T-helper 17 cell (primary cell): ENCODE measurements around the gene GLYATL1. TPM values are rescaled to one million over a fixed set of nuclear protein-coding genes. Genes with fewer than 3 reads are reported as not detected.

Experiments
- ATAC-seq: fragments of 150-1000 bp; cut with Tn5 transposase; 2 replicates; pipeline ENCODE4 v1.10.0; 2021; ENCODE audit warnings: mild to moderate bottlenecking, moderate library complexity
- DNase-seq, 3 donors: peaks; one replicate each; pipeline versions ENCODE4 v3.0.0 to v3.0.0-alpha.2; 2020 to 2021
- H3K9me3 ChIP-seq: one replicate; pipeline ENCODE4 v1.7.0; 2013; ENCODE audit warnings: low read length, mild to moderate bottlenecking; ENCODE audit not compliant: control insufficient read depth, poor library complexity, severe bottlenecking
- H3K27ac Mint-ChIP-seq: one replicate; pipeline ENCODE4 v1.8.0; 2022; ENCODE audit warnings: mild to moderate bottlenecking, moderate library complexity, mixed read lengths
- H3K27me3 Mint-ChIP-seq: one replicate; pipeline ENCODE4 v1.8.0; 2022; ENCODE audit warnings: mixed read lengths
- H3K36me3 Mint-ChIP-seq: one replicate; pipeline ENCODE4 v1.8.0; 2022; ENCODE audit warnings: low read depth, mixed read lengths
- H3K4me1 Mint-ChIP-seq: one replicate; pipeline ENCODE4 v1.8.0; 2022; ENCODE audit warnings: mild to moderate bottlenecking, mixed read lengths
- H3K4me3 Mint-ChIP-seq: one replicate; pipeline ENCODE4 v1.8.0; 2022; ENCODE audit warnings: mild to moderate bottlenecking, moderate library complexity, mixed read lengths
- total RNA-seq, 4 donors: library from RNA in 2 of 4; stranded (reverse) in 2 of 4; gene quantifications; one replicate each; pipeline ENCODE4 v1.2.3 and lab custom pipeline; 2022 to 2026

Gene GLYATL1
- total RNA-seq, 2 donors from 2014 or later, result not detected

DNA sequence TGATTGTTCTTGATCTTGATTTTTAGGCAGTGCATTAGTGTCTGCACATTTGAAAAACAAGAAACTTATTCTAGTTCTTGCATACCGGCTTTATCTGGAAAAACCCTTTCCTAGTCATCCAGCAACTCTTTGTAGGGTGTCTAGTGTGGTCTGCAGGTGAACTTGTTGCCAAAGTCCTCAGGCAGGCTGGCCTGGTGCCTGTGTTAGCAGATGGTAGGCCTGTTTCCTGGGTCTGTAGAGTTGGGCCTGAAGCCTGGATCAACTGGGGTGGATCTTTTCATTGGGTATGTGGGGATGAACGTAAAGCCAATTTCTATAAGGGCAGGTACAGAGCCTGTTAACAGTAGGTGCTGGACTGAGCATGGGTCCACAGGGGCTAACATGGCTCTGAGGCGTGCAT lies 5.6 kb upstream of the GLYATL1 start:
- no peaks in the 10 kb centered on the region for H3K4me1 Mint-ChIP-seq
- H3K9me3 ChIP-seq, result no peaks in the 10 kb centered on the region
- peaks cover 41% of the 10 kb centered on the region for H3K27me3 Mint-ChIP-seq
- ATAC-seq (no peak), DNase-seq (no peak)
- H3K36me3 Mint-ChIP-seq, result no peaks in the 10 kb centered on the region
- H3K27ac Mint-ChIP-seq, result no peak overlapping the region
- no peak overlapping the region for H3K4me3 Mint-ChIP-seq

DNA sequence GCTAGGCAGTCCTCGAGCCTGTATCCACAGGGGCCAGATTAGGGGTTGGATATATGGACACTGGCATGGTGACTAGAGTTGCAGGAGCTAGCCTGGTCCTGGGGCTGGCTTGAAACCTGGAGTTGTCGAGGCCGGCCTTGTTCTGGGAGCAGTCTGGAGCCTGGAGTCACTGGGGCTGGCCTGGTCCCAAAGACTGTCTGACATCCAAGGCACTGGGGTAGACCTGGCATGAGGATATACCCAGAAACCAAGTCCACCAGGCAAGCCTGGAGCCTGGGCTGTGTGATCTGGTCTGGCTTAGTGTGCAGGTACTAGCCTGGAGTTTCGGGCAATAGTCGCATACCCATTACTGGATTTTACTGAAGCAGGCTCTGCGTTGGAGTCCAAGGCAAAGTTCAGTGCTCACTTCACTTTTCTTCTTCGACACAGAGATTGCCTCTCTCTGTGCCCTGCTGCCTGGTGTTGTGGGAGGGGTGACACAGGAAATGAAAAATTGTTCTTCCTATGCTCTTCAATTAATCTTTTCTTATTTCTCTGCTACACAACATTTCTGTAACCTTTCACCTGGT lies 4.3 kb upstream of the GLYATL1 start:
- no peaks in the 10 kb centered on the region for H3K9me3 ChIP-seq
- no peak for DNase-seq

GRCh38 chr11:58938398-58938797 lies 890 bp upstream of the GLYATL1 start:
- H3K36me3 Mint-ChIP-seq, result no peaks in the 10 kb centered on the region
- H3K4me1 Mint-ChIP-seq, result no peaks in the 10 kb centered on the region
- no peak overlapping the region for H3K27ac Mint-ChIP-seq
- H3K27me3 Mint-ChIP-seq, result peaks cover 40% of the 10 kb centered on the region
- no peak overlapping the region for H3K4me3 Mint-ChIP-seq
- no peak for DNase-seq
- H3K9me3 ChIP-seq, result no peaks in the 10 kb centered on the region
- no peak for ATAC-seq

More for the DNA sequence above, 4.3 kb upstream of the GLYATL1 start:
- Mint-ChIP-seq H3K4me3 (no peak overlapping the region), H3K4me1 (no peaks in the 10 kb centered on the region), H3K27ac (no peak overlapping the region), H3K27me3 (peaks cover 38% of the 10 kb centered on the region), H3K36me3 (no peaks in the 10 kb centered on the region)
- no peak for ATAC-seq

DNA sequence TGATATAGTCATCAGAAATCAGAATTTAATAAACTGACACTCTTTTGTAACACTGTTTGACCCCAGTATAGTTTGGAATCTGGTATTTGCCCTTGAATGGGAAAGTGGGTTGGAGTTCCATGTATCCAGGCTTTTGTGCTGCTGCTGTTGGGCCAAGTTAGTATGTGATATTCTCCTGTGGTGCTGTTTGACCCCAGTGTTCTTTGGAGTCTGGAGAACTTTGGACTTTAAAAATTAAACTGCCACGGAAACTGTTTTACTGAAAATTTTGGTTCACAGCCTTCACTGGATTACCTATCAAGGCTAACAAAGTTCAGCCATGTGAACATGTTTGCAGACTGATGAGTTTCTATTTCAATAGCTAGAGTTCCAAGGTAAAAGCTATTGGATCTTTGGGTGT lies 740 bp downstream of the GLYATL1 start:
- Mint-ChIP-seq H3K4me3 (no peak overlapping the region), H3K36me3 (no peaks in the 10 kb centered on the region), H3K27me3 (peaks cover 41% of the 10 kb centered on the region), H3K27ac (no peak overlapping the region), H3K4me1 (no peaks in the 10 kb centered on the region)
- DNase-seq, result no peak
- no peaks in the 10 kb centered on the region for H3K9me3 ChIP-seq
- ATAC-seq, result no peak

DNA sequence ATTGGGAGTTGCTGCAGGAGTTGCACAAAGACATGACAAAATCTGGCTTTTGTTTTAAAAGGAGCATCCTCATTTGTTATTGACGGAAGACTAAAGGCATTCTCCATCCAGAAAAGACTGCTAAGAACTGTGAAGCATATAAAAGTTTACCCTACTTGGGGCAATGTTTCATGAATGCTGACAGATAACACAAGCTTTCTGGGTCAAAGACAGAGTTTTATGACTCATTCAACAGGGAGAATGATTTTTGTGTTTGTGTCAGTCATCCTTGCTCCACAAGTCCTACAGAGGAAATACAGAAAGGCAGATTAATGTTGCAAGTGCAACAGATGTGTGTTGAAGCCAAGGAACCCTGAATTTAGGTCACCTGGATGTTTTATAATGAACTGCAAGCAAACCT lies 2.5 kb downstream of the GLYATL1 start:
- Mint-ChIP-seq H3K36me3 (no peaks in the 10 kb centered on the region), H3K27ac (no peak overlapping the region)
- no peak for ATAC-seq

GRCh38 chr11:58945663-58946062 lies 6.4 kb downstream of the GLYATL1 start:
- Mint-ChIP-seq H3K27ac (no peak overlapping the region), H3K4me1 (no peaks in the 10 kb centered on the region), H3K36me3 (no peaks in the 10 kb centered on the region), H3K27me3 (peaks cover 45% of the 10 kb centered on the region), H3K4me3 (no peak overlapping the region)
- ATAC-seq, result no peak
- H3K9me3 ChIP-seq, result no peaks in the 10 kb centered on the region
- DNase-seq, result no peak

More for the DNA sequence above, 2.5 kb downstream of the GLYATL1 start:
- H3K27me3 Mint-ChIP-seq, result peaks cover 41% of the 10 kb centered on the region
- no peak overlapping the region for H3K4me3 Mint-ChIP-seq
- H3K9me3 ChIP-seq, result no peaks in the 10 kb centered on the region
- no peak for DNase-seq
- H3K4me1 Mint-ChIP-seq, result no peaks in the 10 kb centered on the region

GRCh38 chr11:58949184-58949583 lies 9.9 kb downstream of the GLYATL1 start:
- Mint-ChIP-seq H3K4me1 (no peaks in the 10 kb centered on the region), H3K4me3 (no peak overlapping the region), H3K27ac (no peak overlapping the region), H3K36me3 (peaks cover 6% of the 10 kb centered on the region), H3K27me3 (peaks cover 40% of the 10 kb centered on the region)
- ATAC-seq (no peak), DNase-seq (no peak)
- no peaks in the 10 kb centered on the region for H3K9me3 ChIP-seq

- DNase-seq (no peak), ATAC-seq (no peak)
- peaks cover 9% of the 10 kb centered on the region for H3K36me3 Mint-ChIP-seq
- peaks cover 62% of the 10 kb centered on the region for H3K27me3 Mint-ChIP-seq
- H3K27ac Mint-ChIP-seq, result no peak overlapping the region
- no peaks in the 10 kb centered on the region for H3K9me3 ChIP-seq
- no peaks in the 10 kb centered on the region for H3K4me1 Mint-ChIP-seq
- no peak overlapping the region for H3K4me3 Mint-ChIP-seq
Observed at GRCh38 chr11:58957922-58958321, 18.6 kb downstream of the GLYATL1 start.

GRCh38 chr11:58958500-58958899 lies 19.2 kb downstream of the GLYATL1 start:
- peaks cover 7% of the 10 kb centered on the region for H3K36me3 Mint-ChIP-seq
- H3K27me3 Mint-ChIP-seq, result peaks cover 63% of the 10 kb centered on the region
- no peak overlapping the region for H3K4me3 Mint-ChIP-seq
- DNase-seq (peak in 1 of 3 donors; percentile 6), ATAC-seq (no peak)
- no peak overlapping the region for H3K27ac Mint-ChIP-seq
- H3K4me1 Mint-ChIP-seq, result no peaks in the 10 kb centered on the region
- H3K9me3 ChIP-seq, result no peaks in the 10 kb centered on the region

DNA sequence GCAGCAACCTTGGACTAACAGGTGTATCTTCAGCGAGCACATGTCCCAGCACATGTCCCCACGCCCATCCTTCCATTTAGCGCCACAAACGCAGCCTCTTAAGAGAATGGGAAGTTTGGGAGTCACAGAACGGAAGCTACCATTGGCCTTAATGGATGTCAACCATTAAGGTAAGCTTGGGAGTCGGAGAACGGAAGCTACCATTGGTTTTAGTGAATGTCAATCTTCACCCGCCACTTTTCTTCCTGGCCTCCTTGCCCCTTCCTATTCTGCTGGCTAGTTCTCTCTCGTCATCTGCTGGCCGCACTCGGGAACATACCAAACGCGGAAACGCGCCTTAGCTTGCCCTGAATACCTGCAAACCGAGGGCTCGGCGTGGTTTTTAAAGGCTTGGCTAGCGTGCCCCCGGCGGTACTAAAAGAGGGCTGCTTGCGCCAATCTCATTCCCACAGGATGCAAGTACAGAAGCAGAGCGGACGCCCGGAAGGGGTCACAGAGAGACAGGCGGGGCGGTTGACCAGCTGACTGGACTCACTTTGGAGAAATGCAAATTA lies 24.3 kb downstream of the GLYATL1 start:
- Mint-ChIP-seq H3K27ac (peak overlapping the region; percentile 66), H3K27me3 (peaks cover 59% of the 10 kb centered on the region), H3K4me3 (no peak overlapping the region), H3K36me3 (peaks cover 2% of the 10 kb centered on the region), H3K4me1 (no peaks in the 10 kb centered on the region)
- ATAC-seq (no peak), DNase-seq (no peak)
- H3K9me3 ChIP-seq, result no peaks in the 10 kb centered on the region

- Mint-ChIP-seq H3K27ac (no peak overlapping the region), H3K27me3 (peaks cover 59% of the 10 kb centered on the region), H3K4me1 (no peaks in the 10 kb centered on the region), H3K36me3 (peaks cover 2% of the 10 kb centered on the region), H3K4me3 (no peak overlapping the region)
- ATAC-seq, result no peak
- H3K9me3 ChIP-seq, result no peaks in the 10 kb centered on the region
- no peak for DNase-seq
Observed at GRCh38 chr11:58965246-58965985, 26.1 kb downstream of the GLYATL1 start.

DNA sequence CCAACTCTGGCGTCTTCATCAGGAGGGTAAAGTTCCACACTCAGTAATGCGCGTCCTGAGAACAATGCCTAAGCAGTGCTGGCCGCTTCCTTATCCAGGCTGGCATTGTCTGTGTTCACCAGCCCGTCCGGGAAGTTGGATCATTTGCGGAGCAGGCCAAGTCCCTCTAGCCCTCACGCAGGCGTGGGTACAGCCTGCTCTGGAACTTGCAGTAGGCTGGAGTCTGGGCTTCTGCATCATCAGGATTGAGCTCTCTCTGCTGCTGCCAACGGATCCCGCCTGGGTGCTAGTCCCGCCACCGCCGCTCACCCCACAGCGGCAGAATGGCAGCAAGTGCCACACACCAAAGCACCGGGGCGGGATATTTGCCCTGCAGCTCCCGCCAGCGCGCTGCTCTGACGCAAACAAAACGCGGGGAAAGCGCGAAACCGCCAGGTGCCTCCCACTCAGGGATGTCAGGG lies 29.0 kb downstream of the GLYATL1 start:
- ATAC-seq, result no peak
- Mint-ChIP-seq H3K36me3 (no peaks in the 10 kb centered on the region), H3K4me3 (no peak overlapping the region), H3K4me1 (no peaks in the 10 kb centered on the region), H3K27ac (no peak overlapping the region), H3K27me3 (peaks cover 41% of the 10 kb centered on the region)
- no peak for DNase-seq
- no peaks in the 10 kb centered on the region for H3K9me3 ChIP-seq

DNA sequence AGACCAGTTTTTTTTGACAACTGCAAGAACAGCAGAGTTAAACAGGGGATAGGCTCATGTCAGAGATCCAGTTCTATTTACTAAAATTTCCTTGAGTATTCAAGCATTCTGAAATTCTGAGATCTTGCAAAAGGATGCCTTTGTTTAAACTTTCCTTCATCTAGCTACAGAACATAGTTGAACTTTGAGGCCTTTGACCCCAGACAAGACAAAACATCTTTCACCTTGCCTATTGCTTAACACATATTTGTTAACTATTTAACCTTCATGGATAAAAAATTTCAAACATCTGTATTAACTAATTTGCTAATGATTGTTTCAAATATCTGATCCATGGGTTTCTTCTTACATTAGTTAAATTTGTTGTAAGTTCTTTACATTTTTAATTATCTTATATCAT lies 38.2 kb downstream of the GLYATL1 start:
- no peaks in the 10 kb centered on the region for H3K9me3 ChIP-seq
- no peaks in the 10 kb centered on the region for H3K4me1 Mint-ChIP-seq
- no peak overlapping the region for H3K4me3 Mint-ChIP-seq
- ATAC-seq, result no peak
- no peak for DNase-seq
- H3K27me3 Mint-ChIP-seq, result no peaks in the 10 kb centered on the region
- H3K27ac Mint-ChIP-seq, result no peak overlapping the region
- H3K36me3 Mint-ChIP-seq, result no peaks in the 10 kb centered on the region

- Mint-ChIP-seq H3K27ac (no peak overlapping the region), H3K36me3 (no peaks in the 10 kb centered on the region), H3K4me1 (no peaks in the 10 kb centered on the region), H3K4me3 (no peak overlapping the region), H3K27me3 (no peaks in the 10 kb centered on the region)
- ATAC-seq (no peak), DNase-seq (no peak)
- no peaks in the 10 kb centered on the region for H3K9me3 ChIP-seq
Observed at GRCh38 chr11:58979222-58979621, 39.9 kb downstream of the GLYATL1 start.
